Right forelimb (tissue), 1 donor: Measurements from ENCODE around the gene ADIRF.
A peak's percentile ranks its signal among the peaks of the same experiment; 100 is the strongest.
"Not testable (repeated sequence)": the region's sequence is repeated elsewhere in the genome, so short reads cannot be mapped to it uniquely, and the experiment has no call there.

ENCODE experiments used
- DNase-seq: peaks from one replicate; pipeline ENCODE4 v3.0.0-alpha.2; 2018

ADIRF gene

DNA sequence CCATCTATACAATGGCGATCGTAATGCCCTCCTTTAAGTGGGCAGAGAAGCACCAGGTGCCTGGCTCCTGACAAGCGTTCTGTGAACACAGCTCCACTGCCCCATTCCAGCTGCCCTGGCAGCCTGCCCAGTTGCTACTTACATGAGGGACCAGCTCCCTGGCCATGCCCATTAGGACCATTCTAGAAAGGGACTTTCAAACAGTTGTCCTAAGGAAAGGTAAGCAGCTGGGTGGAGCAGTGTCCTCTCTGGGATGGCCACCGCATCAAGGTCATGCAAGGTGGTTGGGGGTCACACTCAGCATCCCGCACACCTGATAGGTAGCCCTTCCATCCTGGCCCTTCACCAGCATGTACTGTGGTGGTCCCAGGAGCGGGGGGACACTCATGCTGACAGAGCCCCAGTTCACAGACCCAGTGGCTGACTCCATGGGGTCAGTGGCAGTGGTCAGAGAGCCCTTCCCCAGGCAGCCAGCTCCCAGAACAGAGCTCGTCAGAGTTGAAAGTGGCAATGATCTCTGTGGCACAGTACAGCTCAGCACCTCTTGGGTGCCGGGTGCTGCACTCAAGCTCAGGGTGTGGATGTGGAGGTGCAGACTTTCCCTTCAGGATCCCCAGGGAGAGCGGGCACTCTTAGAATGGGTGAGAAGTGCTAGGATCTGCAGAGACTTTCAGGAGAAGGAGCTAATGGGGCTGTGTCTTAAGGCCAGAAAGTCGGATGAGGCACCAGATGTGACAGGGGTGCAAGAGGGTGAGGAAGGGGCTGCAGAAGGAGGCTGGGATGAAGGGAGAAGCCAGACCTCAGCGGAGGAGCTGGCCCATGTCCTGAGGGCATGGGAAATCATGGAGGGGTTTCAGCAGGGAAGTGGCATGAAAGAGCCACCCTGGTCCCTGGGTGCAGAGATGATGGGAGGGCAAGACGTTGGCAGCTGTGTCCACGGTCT, 21.8 kb upstream of the ADIRF start:
- DNase-seq = no peak

DNA sequence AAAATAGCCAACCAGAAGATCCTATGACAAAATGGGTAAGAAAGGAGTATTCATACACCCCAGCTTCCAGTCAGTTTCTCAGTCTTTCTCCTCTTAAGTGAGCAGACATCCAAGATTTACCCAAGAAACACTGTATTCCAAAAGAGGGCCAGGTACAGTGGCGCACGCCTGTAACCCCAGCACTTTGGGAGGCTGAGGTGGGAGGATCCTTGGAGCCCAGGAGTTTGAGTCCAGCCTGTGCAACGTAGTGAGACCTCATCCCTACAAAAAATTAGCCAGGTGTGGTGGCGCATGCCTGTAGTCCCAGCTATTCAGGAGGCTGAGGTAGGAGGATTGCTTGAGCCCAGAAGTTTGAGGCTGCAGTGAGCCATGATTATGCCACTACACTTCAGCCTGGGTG, 20.5 kb upstream of the ADIRF start:
- not testable (repeated sequence) for DNase-seq

DNA sequence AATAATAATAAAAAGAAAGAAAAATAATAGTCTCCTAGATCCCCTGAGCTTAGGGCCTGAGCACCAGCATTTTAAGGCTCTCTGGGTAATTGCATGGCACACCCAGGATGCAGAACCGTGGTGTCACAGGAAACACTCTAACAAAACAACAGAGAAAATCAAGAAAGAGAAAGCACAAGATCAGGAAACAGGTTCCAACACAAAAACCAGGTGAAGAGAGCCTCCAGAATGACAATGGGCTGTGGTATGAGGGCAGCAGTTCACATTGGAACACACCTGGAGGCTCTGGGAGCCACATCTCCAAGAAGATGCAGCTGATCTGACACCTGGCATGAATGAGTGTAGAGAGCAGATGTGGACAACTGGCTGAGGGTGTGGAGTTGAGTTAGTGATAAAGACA, 17.9 kb upstream of the ADIRF start:
- DNase-seq = peak; percentile 15

DNA sequence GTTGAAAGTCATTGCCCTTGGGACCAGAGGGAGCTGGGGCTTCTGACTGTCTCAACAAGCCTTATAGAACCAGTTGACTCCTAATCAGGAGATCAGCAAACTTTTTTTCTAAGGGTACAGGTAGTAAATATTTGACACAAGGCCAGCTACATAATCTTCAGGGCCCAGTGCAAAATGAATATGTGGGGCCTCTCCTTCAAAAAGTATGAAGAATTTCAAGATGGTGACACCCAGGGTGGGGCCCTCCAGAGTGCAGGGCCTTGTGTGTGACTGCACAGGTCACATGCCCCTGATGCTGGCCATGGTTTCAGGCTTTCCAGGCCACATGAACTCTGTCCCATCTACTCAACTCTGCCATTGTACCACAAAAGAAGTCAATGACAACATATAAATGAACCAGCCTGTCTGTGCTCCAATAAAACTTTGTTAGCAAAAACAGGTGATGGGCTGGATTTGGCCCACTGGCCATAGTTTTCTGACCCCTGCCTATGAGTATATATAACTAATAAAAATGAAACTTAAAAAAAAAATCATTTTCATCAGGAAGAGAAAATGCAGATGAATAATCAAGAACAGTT, 17.0 kb upstream of the ADIRF start:
- DNase-seq = peak; percentile 20

DNA sequence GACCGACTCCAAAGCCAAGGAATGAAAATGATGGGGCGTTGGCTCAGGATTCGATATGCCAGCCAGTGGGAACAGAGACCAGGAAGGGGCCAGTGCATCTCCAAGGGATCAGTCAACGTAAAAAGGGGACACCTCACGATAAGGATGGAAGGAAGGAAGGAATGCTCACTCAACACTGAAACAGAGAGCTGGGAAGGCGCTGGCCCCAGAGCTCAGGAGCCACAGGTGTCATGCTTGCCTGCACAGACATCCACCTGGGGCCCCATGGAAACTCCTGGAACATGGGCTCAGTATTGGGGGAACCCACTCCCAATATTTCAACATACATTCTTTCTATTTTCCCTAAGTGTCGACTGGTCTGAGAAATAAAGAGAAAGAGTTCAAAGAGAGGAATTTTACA, 16.2 kb upstream of the ADIRF start:
- DNase-seq = no peak

DNA sequence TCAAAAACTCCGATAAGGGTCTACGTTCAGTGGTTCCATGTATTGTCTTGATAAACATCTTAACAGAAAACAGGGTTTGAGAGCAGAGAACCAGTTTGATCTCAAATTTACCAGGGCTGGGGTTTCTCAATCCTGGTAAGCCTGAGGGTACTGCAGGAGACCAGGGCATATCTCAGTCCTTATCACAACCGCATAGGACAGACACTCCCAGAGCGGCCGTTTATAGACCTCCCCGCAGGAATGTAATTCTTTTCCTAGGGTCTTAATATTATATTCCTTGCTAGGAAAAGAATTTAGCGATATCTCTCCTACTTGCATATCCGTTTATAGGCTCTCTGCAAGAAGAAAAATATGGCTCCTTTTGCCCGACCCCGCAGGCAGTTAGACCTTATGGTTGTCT, 15.6 kb upstream of the ADIRF start:
- not testable (repeated sequence) for DNase-seq

DNA sequence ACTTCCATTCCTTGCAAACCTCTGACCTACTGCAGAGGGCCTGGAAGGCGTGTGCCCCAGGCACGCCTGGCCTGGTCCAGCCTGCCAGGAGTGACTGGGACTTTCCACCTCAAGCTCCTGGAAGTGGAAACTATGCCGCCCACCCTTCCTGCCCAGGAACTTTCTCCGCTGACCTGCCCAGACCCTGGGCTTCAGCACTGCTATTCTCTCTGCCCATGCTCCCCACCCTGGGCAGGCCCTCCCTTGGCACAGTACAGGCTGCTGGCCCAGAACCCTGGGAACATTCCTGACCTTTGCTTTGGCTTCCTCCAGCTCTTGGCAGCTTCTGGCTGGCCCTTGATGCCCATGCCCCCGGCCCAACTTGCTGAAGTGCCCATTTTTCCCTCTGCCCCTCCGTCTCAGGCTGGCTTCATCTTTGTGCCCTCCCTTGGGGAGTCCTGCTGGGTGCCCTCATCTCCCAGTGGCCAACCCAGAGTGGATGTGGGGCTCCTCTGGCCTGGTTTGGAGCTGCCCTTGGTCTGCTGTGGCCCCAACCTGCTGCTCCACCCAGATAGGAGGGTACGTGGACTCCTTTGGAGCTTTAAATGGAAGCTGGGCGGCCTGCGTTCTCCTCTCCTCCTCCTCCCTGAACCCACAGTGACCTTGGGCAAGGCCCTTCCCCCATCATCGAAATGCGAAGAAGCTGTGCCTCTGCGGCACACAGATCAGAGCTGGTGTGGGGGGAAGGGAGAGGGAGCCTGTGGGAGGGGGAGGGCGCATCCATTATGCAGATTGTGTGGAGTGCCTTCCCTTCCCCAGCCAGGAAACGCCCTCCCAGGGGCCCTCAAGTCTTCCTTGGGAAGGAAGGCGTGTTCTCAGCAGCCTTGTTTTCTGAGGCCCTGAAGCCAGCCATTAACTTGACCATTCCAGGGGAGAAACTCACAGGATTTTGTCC, 14.3 kb upstream of the ADIRF start:
- no peak for DNase-seq

DNA sequence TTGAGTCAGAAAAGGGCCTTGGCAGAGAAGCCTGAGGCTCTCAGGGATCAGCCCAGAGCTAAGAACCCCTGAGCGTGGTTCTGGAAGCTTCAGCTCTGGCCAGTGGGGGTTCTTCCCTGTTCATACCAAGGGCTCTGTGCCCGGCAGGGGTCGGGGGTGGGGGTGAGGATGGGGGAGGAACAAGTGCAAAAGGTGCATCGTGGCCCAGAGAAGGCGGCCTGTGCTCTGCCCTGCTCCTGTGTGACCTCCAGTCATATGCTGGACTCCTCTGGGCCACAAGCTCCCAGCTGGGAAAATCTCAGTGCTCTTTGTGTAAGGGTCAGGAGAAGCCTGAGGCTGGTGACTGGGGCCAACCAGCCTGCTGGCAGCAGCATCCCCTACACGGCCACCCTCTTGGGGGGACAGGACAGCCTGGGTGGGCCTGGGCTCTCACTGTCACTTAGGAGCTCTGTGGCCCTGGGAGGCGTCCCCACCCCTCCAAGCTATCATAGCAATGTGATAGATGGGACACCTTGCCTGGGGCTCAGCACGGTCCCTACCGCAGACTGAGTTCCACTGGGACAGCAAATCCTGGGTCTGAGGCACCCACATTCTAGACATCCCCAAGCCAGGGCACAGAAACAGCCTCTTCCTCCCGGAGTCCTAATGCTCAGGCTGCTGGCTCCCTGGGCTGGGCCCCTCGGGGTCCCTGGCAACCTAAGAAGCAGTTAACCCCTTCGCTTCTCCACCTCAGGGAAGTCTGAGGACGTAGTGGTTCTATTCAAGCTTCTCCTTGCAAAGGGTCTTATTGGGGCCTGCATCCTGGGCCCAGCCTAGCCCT, 13.4 kb upstream of the ADIRF start:
- DNase-seq = no peak

DNA sequence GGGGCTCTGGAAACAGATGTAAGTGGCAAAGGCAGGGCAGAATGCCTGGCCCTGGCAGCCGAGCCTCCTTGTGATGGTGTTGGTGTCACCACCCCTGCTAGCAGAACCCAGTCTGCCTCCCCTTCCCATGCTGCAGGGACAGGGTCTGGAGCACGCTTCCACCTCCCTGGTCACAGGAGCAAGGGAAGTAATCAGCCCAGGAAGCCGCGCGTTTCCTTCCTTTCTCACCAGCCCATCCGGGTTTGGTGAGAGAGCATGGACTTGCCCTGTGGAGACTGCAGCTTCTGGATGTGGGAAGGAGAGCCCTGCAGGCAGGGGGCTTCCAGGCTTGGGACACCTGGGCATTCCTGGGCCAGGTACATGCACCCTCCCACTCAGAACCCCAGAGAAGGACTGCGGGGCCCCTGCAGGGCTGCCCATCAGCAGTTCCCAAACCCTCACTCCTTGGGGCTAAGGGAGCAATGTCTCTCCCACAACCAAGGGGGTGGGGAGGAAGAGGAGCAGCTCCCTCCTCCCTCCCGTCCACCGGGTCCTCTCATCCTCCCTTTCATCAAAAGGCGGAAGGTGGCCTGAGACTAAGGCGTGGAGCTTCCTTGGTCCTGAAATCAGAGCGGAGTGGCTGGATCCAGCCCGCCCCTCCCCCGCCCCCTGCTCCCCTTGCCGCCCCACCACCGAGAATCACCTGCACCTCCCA, 12.6 kb upstream of the ADIRF start:
- DNase-seq = no peak

DNA sequence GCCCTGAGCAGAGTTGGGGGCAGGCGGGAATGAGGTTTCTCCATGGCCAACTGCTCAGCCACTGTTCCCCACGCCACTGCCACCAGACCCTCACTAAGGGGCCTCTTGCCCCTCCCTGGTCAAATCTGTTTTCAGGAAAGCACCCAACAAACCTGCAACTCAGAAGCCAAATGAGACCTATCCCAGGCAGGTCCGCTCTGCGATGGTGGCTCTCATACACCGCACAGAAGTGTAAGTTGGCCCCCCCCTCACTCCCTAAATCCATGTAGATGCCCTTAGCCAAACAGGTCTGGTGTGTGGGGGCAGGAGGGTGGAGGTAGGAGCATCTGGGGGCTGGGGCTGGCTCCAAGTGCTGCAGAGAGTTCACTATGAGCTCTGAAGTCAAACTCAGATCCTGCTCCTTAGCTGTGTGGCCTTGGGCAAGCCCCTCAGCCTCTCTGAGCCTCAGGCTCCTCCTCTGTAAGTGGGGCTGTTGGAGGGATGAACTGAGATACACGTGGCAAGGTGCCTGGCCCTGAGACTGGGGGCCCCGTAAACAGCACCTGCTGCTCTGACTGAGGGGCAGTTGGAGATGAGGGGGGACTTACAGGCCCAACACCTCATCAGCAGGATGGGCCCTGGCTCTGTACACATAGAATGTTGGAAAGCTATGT, 12.0 kb upstream of the ADIRF start:
- DNase-seq = no peak

DNA sequence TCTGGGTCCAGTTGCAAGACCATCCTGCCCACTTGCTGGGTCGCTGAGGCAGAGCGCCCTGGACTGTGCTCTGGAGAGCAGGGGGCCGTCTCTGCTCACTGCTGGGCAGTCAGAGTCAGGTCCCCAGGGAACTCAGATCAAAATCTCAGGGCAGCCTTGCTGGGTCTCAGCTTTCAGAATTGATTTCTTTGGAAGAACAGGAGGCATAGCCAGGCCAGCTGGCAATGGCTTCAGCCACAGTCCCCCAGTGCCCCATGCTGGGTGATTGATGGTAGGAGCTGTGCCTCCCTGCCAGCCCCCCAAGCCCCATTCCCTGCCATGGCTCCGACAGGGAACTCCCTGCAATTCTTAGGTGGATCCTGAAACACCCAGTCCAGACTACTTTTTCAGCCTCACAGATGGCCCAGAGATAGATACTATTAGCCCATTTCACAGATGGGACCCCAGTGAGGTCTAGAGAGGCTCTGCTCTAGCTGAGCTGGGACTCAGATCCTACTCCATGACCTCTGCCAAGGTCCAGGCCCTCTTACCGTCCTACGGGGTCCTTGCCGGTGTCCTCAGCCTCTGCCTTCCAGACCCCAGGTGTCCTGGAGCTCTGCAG, 11.3 kb upstream of the ADIRF start:
- DNase-seq = no peak

DNA sequence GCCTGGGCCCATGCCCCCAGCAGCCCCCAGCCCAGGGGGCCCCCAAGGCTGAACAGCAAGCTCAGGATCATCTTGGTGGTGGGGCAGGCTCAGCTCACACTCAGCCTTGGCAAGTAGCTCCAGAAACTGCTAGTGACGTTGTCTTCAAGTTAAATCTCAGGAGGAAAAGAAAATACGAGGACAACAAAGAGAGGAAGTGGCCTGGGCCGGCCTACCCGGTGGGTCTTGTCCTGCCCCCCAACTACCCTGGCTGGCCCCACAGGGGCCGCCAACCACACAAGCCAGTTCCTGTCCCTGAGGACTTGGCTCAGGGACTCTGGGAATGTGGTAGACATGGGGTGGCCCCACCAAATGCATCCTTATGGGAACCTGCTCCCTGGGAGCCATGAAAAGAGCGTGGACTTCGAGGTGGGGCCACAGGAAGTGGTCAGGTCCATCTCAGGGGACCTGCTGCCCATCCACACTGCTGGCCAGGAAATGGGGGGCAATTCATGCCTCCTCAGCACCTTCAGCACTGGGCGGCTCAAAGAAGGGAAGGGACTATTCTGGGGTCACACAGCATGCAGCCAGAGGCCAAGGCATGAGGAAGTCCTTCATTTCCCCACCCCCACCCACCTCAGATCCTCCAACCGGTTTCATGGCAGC, 10.7 kb upstream of the ADIRF start, which contains the start of gene MMRN2:
TSS of gene MMRN2 (minus strand) at position 145 of the 645 bp plus-strand sequence. CDS start at position 71, 74 bp downstream.
- DNase-seq = no peak

DNA sequence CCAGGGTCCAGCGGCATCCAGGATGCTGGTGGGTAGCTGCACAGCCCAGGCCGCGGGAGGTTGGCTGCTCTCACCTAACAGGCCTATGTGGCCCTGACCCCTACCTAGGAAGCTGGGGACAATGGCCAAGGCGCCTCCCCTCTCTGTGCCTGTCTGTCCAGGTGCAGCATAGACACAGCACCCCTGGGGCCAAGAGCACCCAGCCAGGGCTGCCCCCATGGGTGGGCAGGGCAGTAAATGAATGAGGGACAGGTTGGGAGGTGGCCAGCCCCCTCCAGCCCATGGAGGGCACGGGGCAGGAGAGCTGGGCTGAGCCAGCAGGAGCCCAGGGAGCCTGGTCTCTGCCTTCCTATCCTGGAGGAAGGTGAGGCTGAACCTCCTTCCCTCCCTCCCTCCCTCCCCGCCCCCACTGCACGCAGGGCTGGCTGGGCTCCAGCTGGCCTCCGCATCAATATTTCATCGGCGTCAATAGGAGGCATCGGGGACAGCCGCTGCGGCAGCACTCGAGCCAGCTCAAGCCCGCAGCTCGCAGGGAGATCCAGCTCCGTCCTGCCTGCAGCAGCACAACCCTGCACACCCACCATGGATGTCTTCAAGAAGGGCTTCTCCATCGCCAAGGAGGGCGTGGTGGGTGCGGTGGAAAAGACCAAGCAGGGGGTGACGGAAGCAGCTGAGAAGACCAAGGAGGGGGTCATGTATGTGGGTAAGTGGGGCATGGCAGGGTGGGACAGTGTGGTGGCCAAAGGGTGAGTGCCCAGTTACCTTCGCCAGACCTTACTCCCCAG, 10.0 kb upstream of the ADIRF start, which contains the start of gene SNCG:
TSS of gene SNCG (plus strand) at position 484 of the 785 bp plus-strand sequence. CDS start at position 583, 99 bp downstream.
- DNase-seq = no peak

DNA sequence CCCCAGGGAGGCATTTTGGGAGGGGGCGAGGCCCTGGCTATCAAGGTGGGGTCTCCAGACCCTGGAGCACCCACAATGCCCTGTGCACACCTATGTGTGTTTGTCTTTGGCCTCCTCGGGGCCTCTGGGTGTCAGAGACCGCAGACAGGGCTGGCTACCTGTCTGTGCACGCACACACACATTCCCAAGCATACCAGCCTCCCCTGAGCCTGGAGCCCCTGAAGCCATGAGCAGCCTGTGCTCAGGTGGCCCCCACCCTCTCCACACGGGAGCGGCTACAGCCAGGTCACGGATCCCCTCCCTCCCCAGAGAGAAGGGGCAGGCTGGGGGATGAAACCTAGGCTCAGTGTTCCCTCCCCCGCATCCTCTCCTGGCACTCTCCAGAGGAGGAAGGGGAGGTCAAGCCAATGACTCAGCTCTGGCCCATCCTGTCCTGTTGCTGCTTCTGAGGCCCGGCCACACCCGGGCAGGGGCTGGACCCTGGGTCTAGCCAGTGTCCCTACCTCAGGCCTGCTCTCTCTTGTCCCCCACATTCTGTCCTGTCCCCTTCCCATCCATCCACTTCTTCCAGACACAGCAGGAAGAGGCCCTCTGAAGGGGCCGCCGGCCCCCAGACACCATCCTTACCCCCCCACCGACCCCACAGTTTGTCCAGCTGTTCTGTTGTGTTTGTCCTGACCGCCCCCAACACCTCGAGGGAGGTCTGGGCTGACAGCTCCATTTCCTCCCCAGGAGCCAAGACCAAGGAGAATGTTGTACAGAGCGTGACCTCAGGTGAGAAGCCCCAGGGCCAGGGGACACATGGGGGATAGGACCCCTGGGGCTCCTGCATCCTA, 9.2 kb upstream of the ADIRF start:
- no peak for DNase-seq

DNA sequence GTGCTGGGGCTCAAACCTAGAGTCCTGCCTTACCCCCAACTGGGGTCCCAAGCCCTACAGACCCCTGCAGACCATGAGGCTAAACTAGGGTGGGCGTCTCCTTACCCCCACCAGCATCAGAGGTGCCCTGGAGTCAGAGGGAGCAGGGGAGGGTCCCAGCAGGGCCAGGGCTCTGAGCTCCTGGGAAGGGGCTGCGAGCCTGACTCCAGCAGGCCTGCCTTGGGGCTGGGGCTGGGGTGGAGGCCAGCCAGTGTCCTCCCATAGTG, 8.6 kb upstream of the ADIRF start:
- no peak for DNase-seq

DNA sequence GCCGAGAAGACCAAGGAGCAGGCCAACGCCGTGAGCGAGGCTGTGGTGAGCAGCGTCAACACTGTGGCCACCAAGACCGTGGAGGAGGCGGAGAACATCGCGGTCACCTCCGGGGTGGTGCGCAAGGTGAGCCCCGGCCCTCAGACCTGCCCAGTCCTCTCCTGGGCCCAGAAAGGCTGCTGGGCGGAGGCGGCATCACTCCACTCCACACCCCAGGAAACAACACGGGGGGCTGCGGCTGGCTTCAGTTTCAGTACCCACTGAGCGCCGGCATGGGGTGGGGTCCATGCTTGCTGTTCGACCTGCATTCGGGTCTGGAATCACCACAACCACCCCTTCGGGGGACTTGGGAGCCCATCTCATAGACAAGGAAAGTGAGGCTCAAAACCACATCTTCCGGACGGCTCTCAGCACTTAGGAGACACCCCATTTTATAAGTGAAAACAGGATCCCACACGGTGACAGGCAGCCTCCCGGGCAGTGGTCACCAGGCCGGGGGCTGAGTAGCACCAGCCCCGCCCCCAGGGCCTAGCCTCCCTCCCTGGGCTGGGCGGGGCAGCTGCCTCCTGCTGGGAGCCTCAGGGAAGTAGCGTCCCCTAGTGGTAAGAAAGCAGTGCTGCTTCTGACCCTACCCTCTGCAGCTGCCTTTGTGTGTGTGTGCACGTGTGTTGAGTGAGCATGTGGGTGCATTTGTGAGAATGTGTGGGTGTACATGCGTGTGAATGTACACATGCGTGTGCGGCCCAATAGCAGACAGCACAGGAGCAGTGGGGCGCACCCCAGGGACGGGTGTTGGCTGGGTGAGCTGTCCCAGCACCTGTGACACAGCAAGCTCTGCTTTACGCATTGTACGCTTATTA, 8.0 kb upstream of the ADIRF start:
- no peak for DNase-seq

DNA sequence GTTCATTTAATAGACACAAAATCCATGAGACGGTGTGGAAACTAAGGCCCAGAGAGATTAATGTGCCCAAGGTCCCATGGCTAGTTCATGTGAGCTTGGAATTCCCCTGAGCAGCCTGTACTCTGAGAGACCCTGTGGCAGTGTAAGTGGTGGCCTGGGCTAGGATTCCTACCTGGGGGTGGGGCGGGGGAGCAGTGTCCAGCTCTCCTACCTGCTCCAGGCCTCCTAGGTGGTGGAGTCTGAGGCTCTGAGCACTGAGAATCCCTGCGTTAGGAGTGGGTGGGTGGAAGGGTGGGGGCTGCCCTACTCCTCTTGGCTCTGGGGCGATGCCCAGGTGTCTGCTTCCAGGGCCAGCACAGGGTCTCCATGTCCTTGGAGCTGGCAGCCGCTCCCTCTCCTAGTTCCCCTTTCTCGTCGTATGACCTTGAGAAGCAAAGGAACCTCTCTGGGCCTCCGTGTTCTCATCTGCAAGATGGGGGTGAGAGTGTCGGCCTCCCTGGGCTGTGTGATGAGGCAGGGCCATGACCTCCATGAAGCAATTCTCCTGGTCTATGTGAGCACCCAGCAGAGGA, 7.3 kb upstream of the ADIRF start:
- DNase-seq = no peak
